Measurements from ENCODE around the gene FOSL1.

- TF ChIP-seq CTCF (CRISPR knock-in tag; IDR thresholded peaks at IDR 0.05) = no peak
- no peak for TF ChIP-seq MAFF (IDR thresholded peaks at IDR 0.05; ENCODE audit: low read depth, low read length)
- no peak for TF ChIP-seq CCAR2 (optimal IDR thresholded peaks at IDR 0.05; ENCODE audit: low read depth, low read length)
- no peak for TF ChIP-seq ZNF451 (CRISPR knock-in tag; IDR thresholded peaks at IDR 0.05)
- TF ChIP-seq HNRNPLL (IDR thresholded peaks at IDR 0.05; ENCODE audit: low read depth, low read length, poor library complexity, severe bottlenecking) = peak; percentile 23
- no peak for TF ChIP-seq MLX (CRISPR knock-in tag; IDR thresholded peaks at IDR 0.05)
- no peak for TF ChIP-seq ZBTB25 (CRISPR knock-in tag; IDR thresholded peaks at IDR 0.05)
- TF ChIP-seq TBP (CRISPR knock-in tag; IDR thresholded peaks at IDR 0.05) = no peak
- no peak for TF ChIP-seq ZKSCAN5 (CRISPR knock-in tag; IDR thresholded peaks at IDR 0.05)
- no peak for TF ChIP-seq ZNF7 (CRISPR knock-in tag; IDR thresholded peaks at IDR 0.05)
- no peak for TF ChIP-seq ZNF138 (CRISPR knock-in tag; IDR thresholded peaks at IDR 0.05; ENCODE audit: low read depth)
- TF ChIP-seq ZNF292 (CRISPR knock-in tag; IDR thresholded peaks at IDR 0.05; ENCODE audit: borderline replicate concordance, low read depth) = no peak
- no peak for TF ChIP-seq ZZZ3 (CRISPR knock-in tag; IDR thresholded peaks at IDR 0.05; ENCODE audit: borderline replicate concordance)
These were observed 47.5 kb downstream of the FOSL1 start for GRCh38 chr11:65852508-65853245.
